GM12878 (cell line): ENCODE data around the gene HTD2. TPM values are rescaled to one million over a fixed set of nuclear protein-coding genes. Genes with fewer than 3 reads are reported as not detected.

Experiments
- ATAC-seq: fragments of 200-7000 bp; cut with Tn5 transposase; 3 replicates; pipeline ENCODE4 v1.9.1; 2020; ENCODE audit warnings: mild to moderate bottlenecking, moderate library complexity
- BruUV-seq: library from RNA; stranded (reverse); fragments of 400-500 nt; replicated peaks from 2 replicates; lab custom pipeline; 2021; lab: Mats Ljungman, UMichigan
- CTCF ChIA-PET: fragments of 300-600 bp; sonication (Branson Sonifier 250); formaldehyde crosslinking; extraction: SDS; loops from one replicate; lab custom pipeline; 2021; ENCODE audit warnings: inconsistent platforms; lab: Yijun Ruan, JAX
- POLR2A ChIA-PET: fragments of 350-600 bp; formaldehyde crosslinking; extraction: SDS; loops from one replicate; lab custom pipeline; 2021; ENCODE audit warnings: inconsistent platforms; lab: Charles Lee
- RAD21 ChIA-PET: fragments of 300-600 bp; sonication (Branson Sonifier 250); formaldehyde crosslinking; loops from one replicate; lab custom pipeline; 2023; ENCODE audit warnings: antibody characterized with exemption; ENCODE audit not compliant: unreplicated experiment; lab: Charles Lee
- SMC1A ChIA-PET: fragments of 300-600 bp; sonication (Branson Sonifier 250); formaldehyde crosslinking; loops from one replicate; lab custom pipeline; 2023; ENCODE audit not compliant: unreplicated experiment, uncharacterized antibody; lab: Charles Lee
- DNase-seq: peaks from one replicate; pipeline ENCODE4 v3.0.0-alpha.2; 2011; ENCODE audit warnings: low read depth, low spot score
- FAIRE-seq: peaks from 3 replicates; lab custom pipeline; 2011; peaks lifted over from hg19 to GRCh38; lab: Jason Lieb, UNC
- H2AFZ ChIP-seq: 2 replicates; pipeline ENCODE4 v1.6.0; 2011; ENCODE audit warnings: low read depth, low read length, control low read depth; ENCODE audit not compliant: control insufficient read depth
- H3K27ac ChIP-seq: 2 replicates; pipeline ENCODE4 v1.5.1; 2011; ENCODE audit warnings: control low read depth; ENCODE audit not compliant: control insufficient read depth, insufficient read depth
- H3K27me3 ChIP-seq, 2 experiments: replicated peaks in 1 of 2; 2 replicates each; pipeline versions ENCODE4 v1.6.0 to v1.6.1; 2011; ENCODE audit warnings: low read length in 1 of 2; ENCODE audit not compliant: control insufficient read depth in 2 of 2, insufficient read depth in 2 of 2
- H3K36me3 ChIP-seq, 2 experiments: 2 replicates each; pipeline ENCODE4 v1.5.1; 2011; ENCODE audit warnings: low read length in 1 of 2; ENCODE audit not compliant: control insufficient read depth in 2 of 2, insufficient read depth in 2 of 2
- H3K4me1 ChIP-seq: 2 replicates; pipeline ENCODE4 v1.6.1; 2011; ENCODE audit warnings: mild to moderate bottlenecking, low read length, moderate library complexity, mixed read lengths; ENCODE audit not compliant: control insufficient read depth, insufficient read depth
- H3K4me2 ChIP-seq: 2 replicates; pipeline ENCODE4 v1.6.0; 2011; ENCODE audit warnings: control low read depth; ENCODE audit not compliant: control insufficient read depth, insufficient read depth
- H3K4me3 ChIP-seq: fragments of 200-600 bp; sonication (generic); 2 replicates; pipeline ENCODE4 v1.5.1; 2016
- H3K79me2 ChIP-seq: 2 replicates; pipeline ENCODE4 v1.6.0; 2011; ENCODE audit warnings: low read length; ENCODE audit not compliant: control insufficient read depth, insufficient read depth
- H3K9ac ChIP-seq: 2 replicates; pipeline ENCODE4 v1.8.0; 2011; ENCODE audit warnings: low read length, control low read depth, mixed read lengths; ENCODE audit not compliant: control insufficient read depth, insufficient read depth
- H3K9me3 ChIP-seq: replicated peaks from 3 replicates; pipeline ENCODE4 v1.5.1; 2011; ENCODE audit warnings: mild to moderate bottlenecking, low read length; ENCODE audit not compliant: control insufficient read depth, insufficient read depth
- H4K20me1 ChIP-seq: 2 replicates; pipeline ENCODE4 v1.6.0; 2011; ENCODE audit not compliant: control insufficient read depth, insufficient read depth
- BACH1 ChIP-seq: fragments of 450-650 bp; IDR thresholded peaks from 2 replicates; pipeline ENCODE4 v1.6.1; 2017; ENCODE audit warnings: mild to moderate bottlenecking, borderline replicate concordance
- BCLAF1 ChIP-seq: fragments of 450-650 bp; IDR thresholded peaks from 2 replicates; pipeline ENCODE4 v1.6.1; 2017; ENCODE audit warnings: antibody characterized with exemption, mild to moderate bottlenecking, moderate library complexity
- IRF3 ChIP-seq: fragments of 450-650 bp; IDR thresholded peaks from 2 replicates; pipeline ENCODE4 v1.6.1; 2014; ENCODE audit warnings: mild to moderate bottlenecking
- RAD51 ChIP-seq: fragments of 450-650 bp; IDR thresholded peaks from 2 replicates; pipeline ENCODE4 v1.6.1; 2016; ENCODE audit warnings: moderate library complexity, mild to moderate bottlenecking, inconsistent platforms
- WGBS: methylation state at CpG from one replicate; pipeline ENCODE4 v1.1.6; 2016; ENCODE audit warnings: low lambda C conversion rate; ENCODE audit not compliant: insufficient replicate concordance, insufficient coverage; ENCODE audit errors: missing lambda C conversion rate; 5-methylcytosine and 5-hydroxymethylcytosine counted together
- in situ Hi-C: fragments of 300-500 bp; cut with MboI; formaldehyde crosslinking; loops from 9 replicates; pipeline ENCODE4 v1.14.3; 2018; ENCODE audit warnings: mixed read lengths
- intact Hi-C: fragments of 100-400 bp; cut with micrococcal nuclease; formaldehyde crosslinking; loops from one replicate; pipeline ENCODE4 v1.14.2; 2022; ENCODE audit not compliant: unreplicated experiment
- polyA plus RNA-seq, 11 experiments: library from polyadenylated mRNA; depleted of rRNA in 4 of 11; unstranded in 6 of 11; stranded (reverse) in 5 of 11; fragments of >200 nt; fragmentation: Nextera tagmentation in 4 of 11; fragmentation: Illumina TruSeq in 1 of 11; extraction: Ambion mirVana in 4 of 11; extraction: Trizol in 1 of 11; gene quantifications; 1 replicate in 1 of 11; 2 replicates in 10 of 11; pipeline versions ENCODE4 v1.2.1 to v1.2.3, GENCODE V29; 2011 to 2016; ENCODE audit warnings: inconsistent platforms in 2 of 11, missing spikeins in 2 of 11, low read depth in 1 of 11
- total RNA-seq, 4 experiments: library from RNA; depleted of rRNA in 3 of 4; stranded (reverse); fragments of >200 nt in 3 of 4; fragmentation: Illumina TruSeq in 1 of 4; extraction: Trizol in 1 of 4; gene quantifications; 2 replicates each; pipeline versions ENCODE4 v1.2.1 to v1.2.3, GENCODE V29; 2013 to 2021

Gene HTD2
- total and polyA plus RNA-seq, 10 of the 15 experiments (the other 5 are each of a cell fraction or from before 2014, with no cell fraction given): 5.9 to 24.7 (median 9.5) TPM

DNA sequence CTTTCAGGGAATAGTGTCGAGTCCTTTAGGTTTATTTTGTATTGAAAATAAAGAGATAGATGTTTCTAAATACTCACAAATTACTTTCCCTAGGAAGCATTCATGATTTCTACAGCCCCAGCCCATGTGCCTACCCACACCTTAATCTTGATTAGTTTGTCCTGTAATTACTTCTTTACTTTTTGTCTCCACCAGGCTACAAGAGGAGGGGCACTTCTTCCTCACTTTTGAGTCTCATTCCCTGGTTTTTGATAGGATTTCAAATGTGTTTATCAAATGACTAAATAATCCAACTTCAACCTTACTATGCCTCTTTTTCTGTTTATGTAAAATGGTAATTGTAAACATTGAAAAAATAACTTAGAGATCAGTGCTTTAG lies 28.2 kb downstream of the HTD2 start (continued):
- no peak for TF ChIP-seq BACH1

- Histone ChIP-seq H3K4me2 (peak overlapping the region; percentile 82), H4K20me1 (no peaks in the 10 kb centered on the region), H3K4me1 (peaks cover 10% of the 10 kb centered on the region; the same call in 1 of the 2 replicates), H3K9me3 (no peaks in the 10 kb centered on the region; the same call in 2 of the 3 replicates), H3K79me2 (peaks cover 10% of the 10 kb centered on the region), H2AFZ (peak overlapping the region; percentile 41; the same call in 1 of the 2 replicates), H3K4me3 (0 out of 2 replicates have a peak overlapping the region, but pooled peaks have one; percentile 93), H3K27me3 (no peaks in the 10 kb centered on the region), H3K27ac (0 out of 2 replicates have a peak overlapping the region, but pooled peaks have one; percentile 9), H3K36me3 (no peaks in the 10 kb centered on the region), H3K9ac (no peak overlapping the region; the same call in 1 of the 2 replicates)
- RAD21 ChIA-PET: interaction anchor here (1.0 to 7.5 kb wide), 17 partner anchors 10 to 194 kb away, joined by 3 to 149 read pairs (median 4); partner anchors contain the start of genes HTD2 and KCTD6
- intact Hi-C loops: loop anchor here (1.0 kb wide), 1 partner anchor 14 kb away; no protein-coding TSS in a partner anchor
- CTCF ChIA-PET: interaction anchor here (0.6 to 8.9 kb wide), 18 partner anchors 8 to 203 kb away, joined by 3 to 204 read pairs (median 6); partner anchors contain the start of genes HTD2 and RPP14
- no peak for ATAC-seq
- POLR2A ChIA-PET: interaction anchor here (0.7 to 12.4 kb wide), 4 partner anchors 11 to 134 kb away, joined by 3 to 221 read pairs (median 4); no protein-coding TSS in a partner anchor
- FAIRE-seq: no peak
- in situ Hi-C loops: no loop called here
- 6% methylated on average over 1 of the region's 1 CpG for WGBS
- no TSS peak for BruUV-seq
- TF ChIP-seq IRF3 (no peak), RAD51 (peak; percentile 30; the same call in 1 of the 2 replicates), BCLAF1 (no peak)
- DNase-seq: no peak
- SMC1A ChIA-PET: interaction anchor here (0.8 to 13.1 kb wide), 11 partner anchors 12 to 156 kb away, joined by 3 to 324 read pairs (median 19); partner anchors contain the start of genes HTD2, KCTD6 and RPP14
Observed at GRCh38 chr3:58335652-58335947, 29.3 kb downstream of the HTD2 start.
